Gastroesophageal sphincter (tissue), 3 donors: ENCODE results near the gene SPPL3.

ENCODE experiments used
- CTCF ChIP-seq, 4 experiments: fragments of 200-600 bp in 2 of 4; fragments of 450-650 bp in 2 of 4; sonication (generic) in 1 of 4; IDR thresholded peaks; one replicate each; pipeline ENCODE4 v1.5.1; 2017 to 2019; ENCODE audit warnings: antibody characterized with exemption in 4 of 4, mild to moderate bottlenecking in 2 of 4, moderate library complexity in 2 of 4
- EP300 ChIP-seq: sonication (generic); formaldehyde crosslinking; IDR thresholded peaks from one replicate; pipeline ENCODE4 v1.6.1; 2017; ENCODE audit warnings: antibody characterized with exemption, mild to moderate bottlenecking
- POLR2A ChIP-seq, 2 donors: fragments of 450-650 bp; IDR thresholded peaks; one replicate each; pipeline ENCODE4 v1.6.1; 2017; ENCODE audit warnings: antibody characterized with exemption in 2 of 2, mild to moderate bottlenecking in 2 of 2, moderate library complexity in 1 of 2

GRCh38 chr12:120870415-120870814 lies 33.7 kb downstream of the SPPL3 start:
- no peak for TF ChIP-seq CTCF (IDR thresholded peaks at IDR 0.05)
- no peak for TF ChIP-seq EP300
- TF ChIP-seq POLR2A (IDR thresholded peaks at IDR 0.05) = no peak
